Medulla oblongata (tissue), 1 donor: Measurements from ENCODE around the gene RTN1.
A peak's percentile ranks its signal among the peaks of the same experiment; 100 is the strongest.

Experiments
- DNase-seq: peaks from one replicate; pipeline ENCODE4 v3.0.0-alpha.2; 2015; ENCODE audit errors: extremely low spot score

Gene RTN1

DNA sequence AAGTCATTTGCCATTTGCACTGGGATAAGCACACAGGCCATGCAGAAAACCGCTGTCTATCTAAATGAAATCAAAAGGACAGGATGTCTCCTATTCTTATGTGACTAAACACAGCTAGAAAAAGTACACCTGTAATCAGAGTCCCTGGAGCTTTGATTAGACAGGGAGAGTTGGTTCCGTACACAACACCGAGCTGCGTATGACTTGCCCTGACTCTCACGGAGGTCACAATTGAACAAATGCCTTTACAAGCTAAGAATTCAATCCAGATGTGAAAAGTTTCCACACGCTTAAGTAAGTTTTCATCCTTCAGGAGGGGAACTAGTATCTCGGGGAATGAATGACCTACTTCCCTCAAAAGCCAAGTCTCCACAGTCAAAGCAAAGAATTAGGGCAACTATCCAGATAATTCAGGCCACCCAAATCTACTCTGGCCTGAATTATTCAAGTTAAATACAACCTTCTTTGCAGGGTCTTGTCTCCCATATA is 67.5 kb downstream of the RTN1 start:
- no peak for DNase-seq

- DNase-seq, result no peak
Measured at GRCh38 chr14:59788176-59788575, 82.4 kb downstream of the RTN1 start.

DNA sequence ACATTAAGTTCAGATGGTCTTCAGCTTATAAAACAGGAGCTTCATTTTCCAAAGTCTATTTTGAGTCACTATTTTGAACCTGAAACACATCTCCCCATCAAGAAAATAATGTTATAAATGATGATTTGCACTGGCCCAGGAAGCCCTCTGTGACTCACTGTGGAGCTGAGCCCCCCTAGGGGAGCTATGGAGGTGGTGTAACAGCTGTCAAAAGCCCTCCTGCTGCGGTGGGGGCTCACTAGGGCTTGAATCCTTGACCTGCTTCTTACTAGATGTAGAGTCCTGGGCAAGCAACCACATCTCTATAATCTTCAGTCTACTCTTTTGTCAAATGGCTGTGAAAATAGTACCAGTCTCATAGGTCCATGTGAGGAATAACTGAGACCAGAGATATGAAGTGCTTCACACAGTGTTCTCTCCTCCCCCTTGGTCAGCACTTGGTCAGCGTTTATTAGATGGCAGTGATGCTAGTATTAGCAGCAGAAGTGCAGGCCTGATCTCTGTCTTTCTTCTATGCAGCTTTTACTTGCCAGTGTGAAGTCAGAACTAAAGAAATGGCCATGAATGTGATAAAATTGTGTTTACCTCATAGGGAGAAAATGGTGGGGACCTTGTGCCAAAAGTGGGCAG is 83.4 kb downstream of the RTN1 start:
- DNase-seq, result no peak

GRCh38 chr14:59785629-59786028 is 84.9 kb downstream of the RTN1 start:
- DNase-seq, result no peak

DNA sequence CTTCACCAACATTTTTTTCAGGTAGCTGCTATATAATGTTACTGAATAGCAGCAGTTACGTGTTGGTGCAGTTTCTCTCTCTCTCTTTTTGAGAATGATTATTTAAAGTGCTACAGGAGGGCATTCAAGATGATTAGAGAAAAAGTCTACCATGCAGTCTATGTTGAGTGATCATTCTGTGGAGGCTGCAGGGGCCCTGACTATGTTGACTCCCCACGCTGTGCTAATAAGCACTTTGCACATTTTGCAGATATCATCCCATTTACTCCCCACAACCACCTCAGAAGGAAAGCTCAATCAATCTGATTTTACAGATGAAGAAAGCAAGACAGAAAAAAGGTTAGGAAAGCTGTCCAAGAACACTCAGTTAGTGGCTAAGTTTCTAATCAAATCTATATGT is 87.8 kb downstream of the RTN1 start:
- no peak for DNase-seq

- DNase-seq, result no peak
Measured at GRCh38 chr14:59777006-59777579, 93.5 kb downstream of the RTN1 start.

GRCh38 chr14:59776468-59776867 is 94.1 kb downstream of the RTN1 start:
- no peak for DNase-seq

- no peak for DNase-seq
Measured at GRCh38 chr14:59772233-59772632, 98.3 kb downstream of the RTN1 start.

GRCh38 chr14:59771577-59771976 is 99.0 kb downstream of the RTN1 start:
- DNase-seq, result no peak

DNA sequence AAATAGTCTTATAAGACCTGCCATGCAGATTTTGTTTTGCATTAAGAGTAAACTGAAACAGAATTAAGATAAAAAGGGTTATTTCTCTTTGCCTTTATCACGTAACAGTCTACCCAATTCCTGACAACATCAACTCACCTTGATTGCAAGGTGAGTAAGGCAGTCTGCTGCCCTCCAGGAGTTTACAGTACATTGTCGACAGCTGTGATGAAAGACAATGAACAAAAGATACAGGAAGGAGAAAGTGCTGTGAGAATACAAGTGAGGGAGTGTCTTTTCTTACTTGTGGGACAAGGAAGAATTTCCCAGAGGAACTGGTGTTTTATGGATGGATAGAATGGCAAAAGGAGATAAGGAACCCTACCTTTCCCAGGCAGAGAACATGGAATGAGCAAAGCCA is 101.0 kb downstream of the RTN1 start:
- no peak for DNase-seq

DNA sequence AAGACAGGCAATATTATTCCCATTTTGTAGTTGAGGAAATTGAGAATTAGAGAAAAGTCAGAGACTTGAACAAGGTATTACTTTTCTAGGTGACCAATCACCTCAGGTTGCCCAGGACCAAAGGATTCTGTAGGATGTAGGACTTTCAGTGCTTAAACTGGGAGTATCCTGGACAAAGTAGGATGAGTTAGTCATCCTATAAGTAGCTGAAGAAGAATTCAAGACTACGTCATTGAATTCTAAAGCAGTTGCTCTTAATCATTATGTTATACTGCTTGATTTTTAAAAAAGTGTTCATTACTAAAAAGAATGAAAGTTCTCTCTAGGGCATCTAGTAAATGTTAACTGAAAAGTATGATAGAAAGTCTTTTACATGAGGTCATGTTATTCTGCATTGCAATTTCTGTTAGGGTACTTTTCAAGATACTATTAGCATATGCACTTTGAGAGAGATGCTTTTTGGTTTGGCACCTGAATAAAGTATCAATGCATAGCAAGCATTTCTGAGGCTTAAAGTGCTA is 101.7 kb downstream of the RTN1 start:
- DNase-seq, result no peak

DNA sequence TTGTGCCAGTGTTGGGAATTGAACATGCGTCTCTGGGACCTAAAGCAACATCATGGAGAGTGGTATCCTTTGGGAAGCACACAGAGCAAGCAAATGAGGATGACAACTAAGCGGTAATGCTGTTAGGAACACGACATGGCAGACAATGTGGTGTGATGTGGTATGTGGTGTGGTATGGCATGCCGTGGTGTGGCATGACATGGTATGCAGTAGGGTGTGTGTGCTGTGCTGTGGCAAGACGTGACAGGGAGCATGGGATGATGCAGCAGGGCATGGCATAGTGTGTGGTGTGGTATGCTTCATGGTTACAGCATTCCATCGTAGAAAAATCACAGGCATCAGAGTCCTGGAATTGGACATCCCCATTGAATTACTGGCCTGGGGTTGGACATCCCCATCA is 108.7 kb downstream of the RTN1 start:
- no peak for DNase-seq

DNA sequence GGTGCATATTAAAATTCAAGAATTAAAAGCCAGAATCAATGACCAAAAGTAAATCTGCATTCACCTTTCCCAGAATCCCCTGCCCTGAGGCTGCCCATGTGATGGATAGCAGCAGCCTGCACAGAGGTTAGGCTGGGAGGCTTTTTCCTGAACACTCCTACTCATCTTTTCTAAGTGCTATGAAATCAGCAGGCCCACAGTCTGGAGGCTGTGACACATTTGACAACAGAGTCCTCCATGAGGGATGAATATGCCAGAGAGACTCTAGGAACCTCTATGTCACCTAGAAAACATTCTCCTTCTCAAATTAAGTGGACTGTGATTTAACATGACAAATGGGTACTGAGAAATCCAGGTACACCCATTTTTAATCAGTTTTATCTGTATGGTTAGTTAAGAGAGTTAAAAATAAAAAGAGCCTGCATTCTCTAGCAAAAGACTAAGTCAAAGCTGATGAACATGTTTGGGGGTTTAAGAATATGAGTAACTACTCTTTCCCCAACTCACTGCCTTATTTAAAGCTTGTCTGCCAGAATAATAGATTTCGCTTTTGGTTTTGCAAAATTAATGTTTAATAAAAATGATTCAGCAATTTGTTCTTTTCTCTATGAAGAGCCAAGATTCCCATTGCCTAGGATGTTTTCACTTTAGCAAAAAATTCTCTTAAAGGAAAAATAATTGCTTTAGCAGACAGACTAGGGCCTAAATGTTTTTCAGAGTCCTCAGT is 115.0 kb downstream of the RTN1 start:
- DNase-seq, result no peak

DNA sequence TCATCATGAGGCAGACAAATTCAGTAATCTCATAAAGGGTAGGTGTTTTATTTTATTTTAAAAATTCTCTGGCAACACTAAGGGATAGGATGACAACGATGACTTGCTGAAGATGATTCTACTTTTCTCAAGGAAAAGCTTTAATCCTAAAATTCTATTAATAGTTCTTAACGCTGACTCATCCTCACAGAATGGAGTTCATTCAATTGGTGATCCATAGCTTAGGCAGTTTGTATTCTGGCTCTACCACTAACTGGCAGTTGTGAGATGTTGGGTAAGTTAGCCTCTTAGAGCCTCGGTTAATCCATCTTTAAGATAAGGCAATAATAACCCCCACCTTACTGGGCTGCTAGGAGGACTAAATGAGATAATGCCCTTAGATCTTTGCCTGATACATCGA is 116.3 kb downstream of the RTN1 start:
- no peak for DNase-seq

DNA sequence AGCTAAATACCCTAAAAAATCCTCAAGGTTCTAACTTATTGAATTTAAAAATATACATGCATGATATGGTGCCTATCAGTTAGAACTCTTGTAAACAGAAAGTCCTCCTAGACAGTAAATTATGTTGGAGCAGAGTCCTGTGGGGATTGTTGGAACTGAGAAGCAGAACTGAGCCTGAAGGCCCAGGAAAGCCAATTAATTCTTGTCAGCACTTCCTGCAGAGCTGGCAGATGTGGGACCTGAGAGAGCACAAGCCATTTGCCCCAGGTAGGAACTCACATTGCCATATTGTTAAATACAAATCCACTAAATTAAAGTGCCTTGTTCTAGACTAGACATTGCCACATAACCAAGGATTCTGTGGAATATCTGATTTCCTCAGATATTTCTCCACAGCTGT is 117.1 kb downstream of the RTN1 start:
- no peak for DNase-seq

DNA sequence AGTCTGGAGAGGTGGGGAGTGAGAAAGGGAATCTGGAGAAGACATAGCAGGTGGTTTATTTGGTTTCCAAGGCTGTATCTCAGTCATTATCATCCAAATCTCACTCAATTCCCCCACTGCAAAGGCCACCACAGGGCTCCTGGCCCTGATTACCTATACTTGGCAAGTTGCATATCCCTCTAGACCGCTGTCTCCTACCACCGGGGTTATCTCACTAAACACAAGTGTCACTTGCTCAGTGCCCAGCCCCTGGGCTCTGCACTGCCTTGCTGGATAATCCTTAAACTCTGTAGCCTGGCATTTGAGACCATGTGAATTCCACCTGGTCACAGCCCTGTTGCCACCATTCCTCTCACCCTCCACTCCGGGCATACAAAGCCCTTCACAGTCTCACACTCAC is 119.0 kb downstream of the RTN1 start:
- DNase-seq, result no peak

GRCh38 chr14:59739794-59740193 is 130.8 kb downstream of the RTN1 start:
- peak; percentile 18 for DNase-seq

DNA sequence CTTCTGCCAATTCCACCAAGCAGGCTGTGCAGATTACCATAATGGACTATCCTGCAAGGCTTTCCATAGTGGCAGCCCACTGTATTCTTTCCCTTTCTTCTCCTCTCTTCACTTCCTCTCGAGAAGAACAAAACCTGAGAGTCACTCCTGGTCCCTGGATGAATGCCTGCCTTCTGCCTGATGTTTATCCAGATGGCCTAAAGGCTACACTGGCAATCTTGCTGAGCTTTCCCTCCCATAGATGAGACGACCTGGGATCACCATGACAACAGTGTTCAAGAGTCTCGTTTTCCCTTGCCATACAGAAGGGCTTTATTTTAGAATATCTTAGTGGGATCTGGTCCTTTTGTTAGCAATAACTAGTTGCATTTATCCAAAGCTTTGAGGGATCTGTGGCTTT is 142.3 kb downstream of the RTN1 start:
- DNase-seq, result no peak

- no peak for DNase-seq
Measured at GRCh38 chr14:59727073-59727661, 143.4 kb downstream of the RTN1 start.

DNA sequence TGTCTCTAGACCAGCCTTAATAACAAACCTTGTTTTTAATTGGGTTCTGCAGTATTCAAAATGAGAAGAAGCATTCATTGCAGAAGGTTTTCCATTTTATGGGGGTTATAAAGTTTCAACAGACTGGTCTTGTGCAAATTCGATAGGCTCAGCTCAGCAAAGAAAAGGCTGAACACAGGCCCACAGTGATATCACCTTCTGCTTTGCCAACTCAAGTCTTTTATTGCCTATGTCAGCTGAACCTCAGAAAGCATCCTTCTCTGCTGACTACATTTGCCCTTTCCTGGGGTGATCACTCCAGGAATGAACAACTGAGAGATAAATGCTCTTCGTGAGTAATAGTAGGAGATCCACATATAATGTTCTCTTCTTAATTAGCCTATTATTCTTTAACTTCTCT is 159.5 kb downstream of the RTN1 start:
- DNase-seq, result no peak

DNA sequence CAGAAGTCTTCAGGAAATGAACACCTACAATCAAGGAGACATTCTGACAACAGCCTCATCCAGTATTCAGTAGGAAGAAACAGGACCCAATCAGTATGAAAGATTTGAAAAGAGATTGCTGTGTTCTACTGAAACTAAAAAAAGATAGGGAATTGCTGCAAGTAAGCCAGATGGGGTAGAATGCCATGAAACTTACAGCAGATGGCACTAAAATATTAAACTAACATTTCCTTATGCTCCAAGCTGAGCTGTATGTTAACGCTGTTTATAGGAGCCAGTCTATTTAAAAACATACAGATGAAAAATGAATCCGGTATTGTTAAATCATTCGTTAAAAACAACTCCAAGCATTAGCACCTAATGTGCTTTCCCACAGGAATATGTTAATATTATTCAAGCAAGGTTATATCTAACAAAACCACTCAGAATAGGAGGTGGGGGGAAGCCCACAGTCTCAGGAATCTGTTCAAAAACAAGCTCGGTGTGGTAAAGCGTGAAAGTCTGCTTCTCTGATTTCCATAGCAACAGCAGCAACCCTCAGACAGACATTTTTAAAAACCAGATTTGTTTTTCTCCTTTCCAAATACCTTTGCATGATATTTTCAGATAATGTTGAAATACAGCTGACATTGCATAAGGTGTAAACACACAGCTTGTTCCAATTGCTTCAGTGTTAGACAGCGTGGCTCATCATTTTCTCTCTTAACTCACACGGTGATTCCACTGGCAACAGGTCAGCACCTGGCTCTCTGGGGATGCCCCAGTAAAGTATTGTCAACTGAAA is 162.6 kb downstream of the RTN1 start:
- no peak for DNase-seq

- DNase-seq, result no peak
Measured at GRCh38 chr14:59705866-59706265, 164.7 kb downstream of the RTN1 start.
